GM12878 (cell line): ENCODE results near the gene SEZ6L2.

ENCODE experiments used
- JUNB ChIP-seq: IDR thresholded peaks from 2 replicates; pipeline ENCODE4 v1.6.1; 2016; ENCODE audit warnings: antibody characterized with exemption, mild to moderate bottlenecking
- REST ChIP-seq: IDR thresholded peaks from 2 replicates; pipeline ENCODE4 v1.6.1; 2012; ENCODE audit warnings: mild to moderate bottlenecking, low read depth, low read length
- SIX5 ChIP-seq: IDR thresholded peaks from 2 replicates; pipeline ENCODE4 v1.6.1; 2011; ENCODE audit warnings: mild to moderate bottlenecking, low read depth, low read length, moderate library complexity; ENCODE audit not compliant: severe bottlenecking
- ZNF217 ChIP-seq: fragments of 450-650 bp; IDR thresholded peaks from 2 replicates; pipeline ENCODE4 v1.6.1; 2017; ENCODE audit warnings: antibody characterized with exemption, mild to moderate bottlenecking
- TF ChIP-seq, protein P1 (sequence below), 3 experiments: IDR thresholded peaks in 2 of 3; conservative IDR thresholded peaks in 1 of 3; 2 replicates each; pipeline ENCODE4 v1.5.1; 2011; ENCODE audit warnings: low read depth in 3 of 3, low read length in 3 of 3, mild to moderate bottlenecking in 3 of 3, control low read depth in 2 of 3, moderate library complexity in 2 of 3, inconsistent platforms in 1 of 3, mixed read lengths in 1 of 3; ENCODE audit not compliant: control insufficient read depth in 2 of 3, insufficient read depth in 1 of 3; ENCODE audit errors: extremely low read depth in 1 of 3

DNA sequence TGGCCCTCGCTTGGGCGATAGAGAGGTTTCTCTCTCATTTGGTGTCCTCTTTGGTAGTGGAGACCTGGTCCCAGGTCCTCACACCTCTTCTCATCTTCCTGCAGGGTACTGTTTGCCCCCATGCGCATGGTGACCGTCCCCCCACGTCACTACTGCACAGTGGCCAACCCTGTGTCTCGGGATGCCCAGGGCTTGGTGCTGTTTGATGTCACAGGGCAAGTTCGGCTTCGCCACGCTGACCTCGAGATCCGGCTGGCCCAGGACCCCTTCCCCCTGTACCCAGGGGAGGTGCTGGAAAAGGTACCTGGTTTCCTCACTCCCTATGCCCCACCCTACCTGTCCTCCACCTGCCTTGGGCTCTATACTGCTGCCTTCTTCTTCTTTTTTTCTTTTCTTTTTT is 68.6 kb downstream of the SEZ6L2 start:
- TF ChIP-seq JUNB (no peak), REST (no peak), SIX5 (no peak), ZNF217 (no peak)
- TF ChIP-seq, protein P1, sequence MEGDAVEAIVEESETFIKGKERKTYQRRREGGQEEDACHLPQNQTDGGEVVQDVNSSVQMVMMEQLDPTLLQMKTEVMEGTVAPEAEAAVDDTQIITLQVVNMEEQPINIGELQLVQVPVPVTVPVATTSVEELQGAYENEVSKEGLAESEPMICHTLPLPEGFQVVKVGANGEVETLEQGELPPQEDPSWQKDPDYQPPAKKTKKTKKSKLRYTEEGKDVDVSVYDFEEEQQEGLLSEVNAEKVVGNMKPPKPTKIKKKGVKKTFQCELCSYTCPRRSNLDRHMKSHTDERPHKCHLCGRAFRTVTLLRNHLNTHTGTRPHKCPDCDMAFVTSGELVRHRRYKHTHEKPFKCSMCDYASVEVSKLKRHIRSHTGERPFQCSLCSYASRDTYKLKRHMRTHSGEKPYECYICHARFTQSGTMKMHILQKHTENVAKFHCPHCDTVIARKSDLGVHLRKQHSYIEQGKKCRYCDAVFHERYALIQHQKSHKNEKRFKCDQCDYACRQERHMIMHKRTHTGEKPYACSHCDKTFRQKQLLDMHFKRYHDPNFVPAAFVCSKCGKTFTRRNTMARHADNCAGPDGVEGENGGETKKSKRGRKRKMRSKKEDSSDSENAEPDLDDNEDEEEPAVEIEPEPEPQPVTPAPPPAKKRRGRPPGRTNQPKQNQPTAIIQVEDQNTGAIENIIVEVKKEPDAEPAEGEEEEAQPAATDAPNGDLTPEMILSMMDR (IDR thresholded peaks at IDR 0.05 in 2 of 3, conservative IDR thresholded peaks at IDR 0.05 in 1 of 3; ENCODE audit: control insufficient read depth in 2 of 3, extremely low read depth in 1 of 3, insufficient read depth in 1 of 3, low read depth in 3 of 3, low read length in 3 of 3), result no peak
